ENCODE measurements around the gene CHD9. TPM values are rescaled to one million over a fixed set of nuclear protein-coding genes. Genes with fewer than 3 reads are reported as not detected.
"Not testable (repeated sequence)": the region's sequence is repeated elsewhere in the genome, so short reads cannot be mapped to it uniquely, and the experiment has no call there.

CHD9 gene
- polyA plus RNA-seq, 3 donors, result 15.8 to 26.1 (median 22.5) TPM

DNA sequence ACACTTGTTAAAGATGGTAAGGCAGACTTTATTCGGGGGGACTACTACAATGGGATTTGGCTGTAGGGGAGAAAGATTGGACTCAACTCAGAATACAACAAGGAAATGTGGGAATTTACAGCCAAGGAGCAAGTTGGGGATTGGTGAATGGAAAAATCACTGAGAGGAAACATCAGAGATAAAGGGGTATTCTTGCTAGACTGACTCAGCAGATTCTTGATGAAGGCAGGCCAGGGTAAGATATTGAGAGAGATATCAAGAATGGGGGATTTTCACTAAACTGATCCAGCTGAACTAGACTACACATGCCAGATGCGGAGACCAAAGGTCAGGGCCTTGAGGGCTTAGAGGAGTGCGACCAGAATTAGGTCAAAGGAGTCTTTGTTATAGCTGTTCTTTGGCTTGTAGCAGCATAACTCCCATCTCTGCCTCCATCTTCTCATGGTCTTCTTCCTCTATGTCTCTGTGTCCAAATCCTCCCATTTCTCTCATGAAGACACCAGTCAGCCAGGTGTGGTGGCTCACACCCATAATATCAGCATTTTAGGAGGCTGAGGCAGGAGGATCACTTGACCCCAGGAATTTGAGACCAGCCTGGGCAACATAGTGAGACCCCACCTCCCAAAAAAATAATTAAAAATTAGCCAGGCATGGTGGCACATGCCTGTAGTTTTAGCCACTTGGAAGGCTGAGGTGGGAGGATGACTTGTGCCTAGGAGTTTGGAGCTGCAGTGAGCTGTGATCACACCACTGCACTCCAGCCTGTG is 19.4 kb upstream of the CHD9 start:
- no peaks in the 10 kb centered on the region for H3K9me3 ChIP-seq (replicated peaks in 1 of 2; ENCODE audit: control insufficient read depth in 1 of 2, insufficient read depth in 1 of 2, low read length in 2 of 2)
- WGBS (ENCODE audit: insufficient coverage), result 88% methylated on average over 1 of the region's 3 CpGs
- TF ChIP-seq, protein P1, sequence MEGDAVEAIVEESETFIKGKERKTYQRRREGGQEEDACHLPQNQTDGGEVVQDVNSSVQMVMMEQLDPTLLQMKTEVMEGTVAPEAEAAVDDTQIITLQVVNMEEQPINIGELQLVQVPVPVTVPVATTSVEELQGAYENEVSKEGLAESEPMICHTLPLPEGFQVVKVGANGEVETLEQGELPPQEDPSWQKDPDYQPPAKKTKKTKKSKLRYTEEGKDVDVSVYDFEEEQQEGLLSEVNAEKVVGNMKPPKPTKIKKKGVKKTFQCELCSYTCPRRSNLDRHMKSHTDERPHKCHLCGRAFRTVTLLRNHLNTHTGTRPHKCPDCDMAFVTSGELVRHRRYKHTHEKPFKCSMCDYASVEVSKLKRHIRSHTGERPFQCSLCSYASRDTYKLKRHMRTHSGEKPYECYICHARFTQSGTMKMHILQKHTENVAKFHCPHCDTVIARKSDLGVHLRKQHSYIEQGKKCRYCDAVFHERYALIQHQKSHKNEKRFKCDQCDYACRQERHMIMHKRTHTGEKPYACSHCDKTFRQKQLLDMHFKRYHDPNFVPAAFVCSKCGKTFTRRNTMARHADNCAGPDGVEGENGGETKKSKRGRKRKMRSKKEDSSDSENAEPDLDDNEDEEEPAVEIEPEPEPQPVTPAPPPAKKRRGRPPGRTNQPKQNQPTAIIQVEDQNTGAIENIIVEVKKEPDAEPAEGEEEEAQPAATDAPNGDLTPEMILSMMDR (IDR thresholded peaks at IDR 0.05), result no peak
- H3K27me3 ChIP-seq (ENCODE audit: control insufficient read depth in 2 of 2, insufficient read depth in 2 of 2, low read length in 2 of 2), result no peaks in the 10 kb centered on the region
- H3K4me3 ChIP-seq (replicated peaks in 1 of 3; ENCODE audit: low read depth in 2 of 3, low read length in 3 of 3), result no peak overlapping the region
- H3K4me1 ChIP-seq (ENCODE audit: control insufficient read depth in 1 of 2, insufficient read depth in 2 of 2, low read length in 2 of 2), result no peaks in the 10 kb centered on the region
- no peaks in the 10 kb centered on the region for H3K36me3 ChIP-seq (replicated peaks in 1 of 2; ENCODE audit: control insufficient read depth in 1 of 2, insufficient read depth in 2 of 2, low read length in 2 of 2)
- H4K20me1 ChIP-seq (ENCODE audit: insufficient read depth, low read length), result no peaks in the 10 kb centered on the region
- Mint-ChIP-seq H3K9me3 (peaks cover 0 to 8% (median 5%) of the 10 kb centered on the region in 7 donors), H3K4me1 (peaks cover 6% of the 10 kb centered on the region), H3K27ac (peak overlapping the region in 1 of 7 donors; percentile 1), H3K36me3 (no peaks in the 10 kb centered on the region), H3K4me3 (no peak overlapping the region), H3K27me3 (ENCODE audit: low read depth in 3 of 3) (peaks cover 4 to 6% (median 4%) of the 10 kb centered on the region in 3 donors)
- no peak overlapping the region for H3K4me2 ChIP-seq (replicated peaks; ENCODE audit: extremely low read depth, low read length, poor library complexity, severe bottlenecking)
- intact Hi-C loops (cut with micrococcal nuclease), result no loop called here
- H3K9ac ChIP-seq (ENCODE audit: insufficient read depth, low read length, poor library complexity, severe bottlenecking), result no peak overlapping the region
- DNase-seq, result no peak
- no peaks in the 10 kb centered on the region for H3K79me2 ChIP-seq (ENCODE audit: insufficient read depth, low read length)
- no peak overlapping the region for H2AFZ ChIP-seq (ENCODE audit: insufficient read depth, low read depth, low read length, poor library complexity, severe bottlenecking)
- H3K27ac ChIP-seq (ENCODE audit: low read depth in 1 of 2, low read length in 2 of 2), result no peak overlapping the region

DNA sequence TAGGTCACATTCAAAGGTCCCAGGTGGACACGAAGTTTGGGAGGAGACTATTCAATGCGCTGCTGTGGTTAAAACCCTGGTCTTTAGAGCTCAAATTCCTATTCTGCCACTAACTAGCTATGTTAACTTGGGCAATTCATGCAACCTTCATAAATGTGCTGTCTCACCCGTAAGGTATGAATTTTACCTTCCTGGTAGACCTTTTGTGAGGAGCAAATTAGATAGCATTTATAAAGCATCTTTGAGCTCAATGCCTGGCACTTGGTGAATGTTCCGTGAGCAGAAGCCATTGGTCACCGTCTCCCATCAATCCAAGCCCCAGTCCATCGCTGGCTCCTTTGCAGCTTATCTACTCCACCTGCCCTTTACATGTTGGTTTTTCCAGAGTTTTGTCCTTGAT is 18.7 kb upstream of the CHD9 start:
- Mint-ChIP-seq H3K27ac (no peak overlapping the region), H3K4me3 (no peak overlapping the region), H3K36me3 (no peaks in the 10 kb centered on the region), H3K27me3 (ENCODE audit: low read depth in 3 of 3) (peaks cover 4 to 6% (median 4%) of the 10 kb centered on the region in 3 donors), H3K4me1 (peaks cover 6% of the 10 kb centered on the region), H3K9me3 (peaks cover 0 to 8% (median 5%) of the 10 kb centered on the region in 7 donors)
- no peak overlapping the region for H3K4me3 ChIP-seq (replicated peaks in 1 of 3; ENCODE audit: low read depth in 2 of 3, low read length in 3 of 3)
- H4K20me1 ChIP-seq (ENCODE audit: insufficient read depth, low read length), result no peaks in the 10 kb centered on the region
- no peak overlapping the region for H2AFZ ChIP-seq (ENCODE audit: insufficient read depth, low read depth, low read length, poor library complexity, severe bottlenecking)
- no peaks in the 10 kb centered on the region for H3K4me1 ChIP-seq (ENCODE audit: control insufficient read depth in 1 of 2, insufficient read depth in 2 of 2, low read length in 2 of 2)
- intact Hi-C loops (cut with micrococcal nuclease), result no loop called here
- H3K27me3 ChIP-seq (ENCODE audit: control insufficient read depth in 2 of 2, insufficient read depth in 2 of 2, low read length in 2 of 2), result no peaks in the 10 kb centered on the region
- no peak overlapping the region for H3K4me2 ChIP-seq (replicated peaks; ENCODE audit: extremely low read depth, low read length, poor library complexity, severe bottlenecking)
- no peaks in the 10 kb centered on the region for H3K79me2 ChIP-seq (ENCODE audit: insufficient read depth, low read length)
- no peaks in the 10 kb centered on the region for H3K36me3 ChIP-seq (replicated peaks in 1 of 2; ENCODE audit: control insufficient read depth in 1 of 2, insufficient read depth in 2 of 2, low read length in 2 of 2)
- TF ChIP-seq, protein P1 (IDR thresholded peaks at IDR 0.05), result no peak
- no peak overlapping the region for H3K9ac ChIP-seq (ENCODE audit: insufficient read depth, low read length, poor library complexity, severe bottlenecking)
- WGBS (ENCODE audit: insufficient coverage), result 92% methylated on average over 2 of the region's 6 CpGs
- H3K9me3 ChIP-seq (replicated peaks in 1 of 2; ENCODE audit: control insufficient read depth in 1 of 2, insufficient read depth in 1 of 2, low read length in 2 of 2), result no peaks in the 10 kb centered on the region
- no peak for DNase-seq
- no peak overlapping the region for H3K27ac ChIP-seq (ENCODE audit: low read depth in 1 of 2, low read length in 2 of 2)

DNA sequence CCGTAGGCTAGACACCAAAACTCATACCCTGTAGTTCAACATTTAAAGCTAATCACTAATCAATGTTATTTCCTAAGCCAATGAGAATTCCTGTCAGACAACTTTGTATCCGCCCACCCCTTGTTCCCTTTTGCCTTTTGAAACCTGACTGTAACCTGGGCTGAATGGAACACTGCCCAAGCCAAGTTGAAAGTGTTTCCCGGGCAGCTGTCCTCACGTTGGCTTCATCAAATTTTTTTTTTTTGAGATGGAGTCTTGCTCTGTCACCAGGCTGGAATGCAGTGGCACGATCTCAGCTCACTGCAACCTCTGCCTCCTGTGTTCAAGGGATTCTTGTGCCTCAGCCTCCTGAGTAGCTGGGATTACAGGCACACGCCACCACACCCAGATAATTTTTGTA is 18.1 kb upstream of the CHD9 start:
- H3K4me3 ChIP-seq (replicated peaks in 1 of 3; ENCODE audit: low read depth in 2 of 3, low read length in 3 of 3); H2AFZ ChIP-seq (ENCODE audit: insufficient read depth, low read depth, low read length, poor library complexity, severe bottlenecking); H4K20me1 ChIP-seq (ENCODE audit: insufficient read depth, low read length); H3K36me3 ChIP-seq (replicated peaks in 1 of 2; ENCODE audit: control insufficient read depth in 1 of 2, insufficient read depth in 2 of 2, low read length in 2 of 2); H3K36me3 Mint-ChIP-seq; H3K4me2 ChIP-seq (replicated peaks; ENCODE audit: extremely low read depth, low read length, poor library complexity, severe bottlenecking); DNase-seq; intact Hi-C loops (cut with micrococcal nuclease); H3K4me3 Mint-ChIP-seq; H3K27me3 ChIP-seq (ENCODE audit: control insufficient read depth in 2 of 2, insufficient read depth in 2 of 2, low read length in 2 of 2); H3K4me1 ChIP-seq (ENCODE audit: control insufficient read depth in 1 of 2, insufficient read depth in 2 of 2, low read length in 2 of 2); H3K4me1 Mint-ChIP-seq; H3K27ac Mint-ChIP-seq; H3K27me3 Mint-ChIP-seq (ENCODE audit: low read depth in 3 of 3); H3K9me3 Mint-ChIP-seq; H3K79me2 ChIP-seq (ENCODE audit: insufficient read depth, low read length); H3K9ac ChIP-seq (ENCODE audit: insufficient read depth, low read length, poor library complexity, severe bottlenecking); H3K27ac ChIP-seq (ENCODE audit: low read depth in 1 of 2, low read length in 2 of 2); H3K9me3 ChIP-seq (replicated peaks in 1 of 2; ENCODE audit: control insufficient read depth in 1 of 2, insufficient read depth in 1 of 2, low read length in 2 of 2): not testable (repeated sequence)
- 93% methylated on average over 5 of the region's 6 CpGs for WGBS (ENCODE audit: insufficient coverage)
